Natural killer cell treated with Interleukin-12 subunit alpha and Interleukin-12 subunit beta and Interleukin-15 and Interleukin-18, amount 100 ng/mL, for 72 hours (primary cell): Measurements from ENCODE around the gene FOXP2. TPM values are rescaled to one million over a fixed set of nuclear protein-coding genes. Genes with fewer than 3 reads are reported as not detected.
"Not testable (repeated sequence)": the region's sequence is repeated elsewhere in the genome, so short reads cannot be mapped to it uniquely, and the experiment has no call there.

Experiments used
- ATAC-seq, 2 donors: fragments of 150-1000 bp; cut with Tn5 transposase in 1 of 2; sonication (Bioruptor Pico), chemical (Tn5 transposase) in 1 of 2; 2 replicates each; pipeline ENCODE4 v1.10.0; 2021
- DNase-seq: peaks from one replicate; pipeline ENCODE4 v3.0.0; 2022; ENCODE audit warnings: low spot score
- H3K27ac Mint-ChIP-seq, 2 donors: 1 replicate in 1 of 2; 2 replicates in 1 of 2; pipeline ENCODE4 v1.8.0; 2022; ENCODE audit warnings: mixed read lengths in 2 of 2, mild to moderate bottlenecking in 1 of 2, moderate library complexity in 1 of 2
- H3K27me3 Mint-ChIP-seq, 2 donors: 1 replicate in 1 of 2; 2 replicates in 1 of 2; pipeline ENCODE4 v1.8.0; 2022; ENCODE audit warnings: mixed read lengths in 2 of 2
- H3K36me3 Mint-ChIP-seq: one replicate; pipeline ENCODE4 v1.8.0; 2022; ENCODE audit warnings: mixed read lengths
- H3K4me1 Mint-ChIP-seq, 2 donors: 1 replicate in 1 of 2; 2 replicates in 1 of 2; pipeline ENCODE4 v1.8.0; 2022; ENCODE audit warnings: low read depth in 2 of 2, mixed read lengths in 2 of 2, mild to moderate bottlenecking in 1 of 2
- H3K4me3 Mint-ChIP-seq: one replicate; pipeline ENCODE4 v1.8.0; 2022; ENCODE audit warnings: mixed read lengths
- H3K9me3 Mint-ChIP-seq: 2 replicates; pipeline ENCODE4 v1.8.0; 2022; ENCODE audit warnings: mixed read lengths
- total RNA-seq, 2 donors: library from RNA; stranded (reverse); gene quantifications; one replicate each; pipeline ENCODE4 v1.2.3, GENCODE V29; 2022

FOXP2 gene
- total RNA-seq, 2 donors from 2014 or later: not detected

- Mint-ChIP-seq H3K4me3 (no peak overlapping the region), H3K27ac (no peak overlapping the region), H3K9me3 (peaks cover 4% of the 10 kb centered on the region), H3K36me3 (no peaks in the 10 kb centered on the region), H3K4me1 (no peaks in the 10 kb centered on the region), H3K27me3 (no peaks in the 10 kb centered on the region)
- DNase-seq (no peak), ATAC-seq (no peak)
Measured at GRCh38 chr7:114439581-114439980, 25.0 kb downstream of the FOXP2 start.

- not testable (repeated sequence) for H3K9me3 Mint-ChIP-seq, H3K4me3 Mint-ChIP-seq, H3K27me3 Mint-ChIP-seq, H3K27ac Mint-ChIP-seq, H3K4me1 Mint-ChIP-seq, DNase-seq, H3K36me3 Mint-ChIP-seq, ATAC-seq
Measured at GRCh38 chr7:114440927-114441326, 26.3 kb downstream of the FOXP2 start.

DNA sequence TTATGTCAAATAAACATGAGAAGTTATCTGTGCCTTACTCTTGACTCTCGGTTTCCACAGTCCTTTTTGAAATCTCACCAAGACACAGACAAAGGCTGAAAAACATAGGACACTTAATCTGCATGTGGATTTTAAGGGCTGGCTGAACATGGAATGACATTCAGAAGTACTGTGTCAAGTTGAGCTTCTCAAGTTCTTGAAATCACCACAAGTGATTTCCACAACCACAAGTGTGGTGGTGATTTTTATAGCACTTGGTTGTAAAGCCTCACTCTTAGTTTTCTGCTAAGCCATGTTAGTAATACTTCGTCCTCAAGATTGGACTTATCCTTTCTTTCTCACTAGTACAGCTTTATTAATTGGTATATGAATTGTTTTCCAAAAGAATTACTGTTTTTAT lies 29.6 kb downstream of the FOXP2 start:
- Mint-ChIP-seq H3K4me1 (no peaks in the 10 kb centered on the region), H3K36me3 (no peaks in the 10 kb centered on the region), H3K27ac (no peak overlapping the region), H3K4me3 (no peak overlapping the region), H3K27me3 (no peaks in the 10 kb centered on the region), H3K9me3 (peaks cover 7% of the 10 kb centered on the region)
- DNase-seq: no peak
- ATAC-seq: no peak

GRCh38 chr7:114450431-114450830 lies 35.8 kb downstream of the FOXP2 start:
- ATAC-seq (no peak), DNase-seq (no peak)
- Mint-ChIP-seq H3K4me1 (no peaks in the 10 kb centered on the region), H3K4me3 (no peak overlapping the region), H3K27ac (no peak overlapping the region), H3K36me3 (no peaks in the 10 kb centered on the region), H3K9me3 (peaks cover 7% of the 10 kb centered on the region), H3K27me3 (no peaks in the 10 kb centered on the region)

GRCh38 chr7:114459574-114459973 lies 45.0 kb downstream of the FOXP2 start:
- no peak overlapping the region for H3K4me3 Mint-ChIP-seq
- H3K4me1 Mint-ChIP-seq: no peaks in the 10 kb centered on the region
- no peak for ATAC-seq
- H3K36me3 Mint-ChIP-seq: no peaks in the 10 kb centered on the region
- no peak for DNase-seq
- no peaks in the 10 kb centered on the region for H3K27me3 Mint-ChIP-seq
- peaks cover 16% of the 10 kb centered on the region for H3K9me3 Mint-ChIP-seq
- no peak overlapping the region for H3K27ac Mint-ChIP-seq

DNA sequence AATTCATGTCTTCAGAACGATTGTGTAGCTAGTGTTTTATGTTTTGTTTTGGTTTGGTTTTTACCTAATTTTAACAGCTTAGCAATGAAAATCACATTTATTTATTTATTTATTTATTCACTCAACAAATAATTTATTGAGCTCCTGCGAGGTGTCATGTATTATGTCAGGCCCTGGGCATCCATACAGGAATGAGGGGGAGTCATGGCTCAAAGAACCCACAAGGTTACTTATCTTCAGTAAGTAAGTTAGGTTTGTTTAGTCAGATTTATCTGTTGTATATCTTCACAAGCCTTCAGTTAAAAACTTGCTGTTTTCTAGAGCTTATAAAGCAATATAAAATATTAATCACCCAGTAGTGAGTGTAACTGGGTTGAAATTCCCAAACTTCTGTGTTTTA lies 45.4 kb downstream of the FOXP2 start:
- H3K27me3 Mint-ChIP-seq: no peaks in the 10 kb centered on the region
- H3K4me1 Mint-ChIP-seq: no peaks in the 10 kb centered on the region
- H3K9me3 Mint-ChIP-seq: peaks cover 16% of the 10 kb centered on the region
- ATAC-seq: no peak
- no peaks in the 10 kb centered on the region for H3K36me3 Mint-ChIP-seq
- no peak overlapping the region for H3K4me3 Mint-ChIP-seq
- H3K27ac Mint-ChIP-seq: no peak overlapping the region
- no peak for DNase-seq

- Mint-ChIP-seq H3K27me3 (no peaks in the 10 kb centered on the region), H3K36me3 (no peaks in the 10 kb centered on the region), H3K4me1 (no peaks in the 10 kb centered on the region), H3K4me3 (no peak overlapping the region), H3K27ac (no peak overlapping the region), H3K9me3 (peaks cover 11% of the 10 kb centered on the region)
- ATAC-seq (no peak), DNase-seq (no peak)
Measured at GRCh38 chr7:114466917-114467316, 52.3 kb downstream of the FOXP2 start.

GRCh38 chr7:114468844-114469243 lies 54.2 kb downstream of the FOXP2 start:
- ATAC-seq: no peak
- H3K4me3 Mint-ChIP-seq: no peak overlapping the region
- DNase-seq: no peak
- no peaks in the 10 kb centered on the region for H3K36me3 Mint-ChIP-seq
- no peaks in the 10 kb centered on the region for H3K27me3 Mint-ChIP-seq
- H3K4me1 Mint-ChIP-seq: no peaks in the 10 kb centered on the region
- H3K9me3 Mint-ChIP-seq: peaks cover 11% of the 10 kb centered on the region
- no peak overlapping the region for H3K27ac Mint-ChIP-seq

- peaks cover 11% of the 10 kb centered on the region for H3K9me3 Mint-ChIP-seq
- H3K4me3 Mint-ChIP-seq: no peak overlapping the region
- DNase-seq: no peak
- no peaks in the 10 kb centered on the region for H3K27me3 Mint-ChIP-seq
- H3K4me1 Mint-ChIP-seq: no peaks in the 10 kb centered on the region
- ATAC-seq: no peak
- H3K27ac Mint-ChIP-seq: no peak overlapping the region
- H3K36me3 Mint-ChIP-seq: no peaks in the 10 kb centered on the region
Measured at GRCh38 chr7:114472896-114473512, 58.4 kb downstream of the FOXP2 start.

GRCh38 chr7:114478384-114478783 lies 63.8 kb downstream of the FOXP2 start:
- Mint-ChIP-seq H3K9me3 (peaks cover 11% of the 10 kb centered on the region), H3K27me3 (no peaks in the 10 kb centered on the region), H3K36me3 (no peaks in the 10 kb centered on the region), H3K27ac (no peak overlapping the region), H3K4me3 (no peak overlapping the region), H3K4me1 (no peaks in the 10 kb centered on the region)
- ATAC-seq (no peak), DNase-seq (no peak)

- ATAC-seq (no peak), DNase-seq (no peak)
- Mint-ChIP-seq H3K36me3 (no peaks in the 10 kb centered on the region), H3K4me3 (no peak overlapping the region), H3K27me3 (no peaks in the 10 kb centered on the region), H3K9me3 (peaks cover 4% of the 10 kb centered on the region), H3K27ac (no peak overlapping the region), H3K4me1 (no peaks in the 10 kb centered on the region)
Measured at GRCh38 chr7:114481999-114482398, 67.4 kb downstream of the FOXP2 start.

GRCh38 chr7:114484226-114484625 lies 69.6 kb downstream of the FOXP2 start:
- H3K9me3 Mint-ChIP-seq: peaks cover 12% of the 10 kb centered on the region
- no peak overlapping the region for H3K27ac Mint-ChIP-seq
- H3K4me1 Mint-ChIP-seq: no peaks in the 10 kb centered on the region
- no peak for DNase-seq
- no peaks in the 10 kb centered on the region for H3K27me3 Mint-ChIP-seq
- no peak overlapping the region for H3K4me3 Mint-ChIP-seq
- peaks cover 4% of the 10 kb centered on the region for H3K36me3 Mint-ChIP-seq
- ATAC-seq: no peak

DNA sequence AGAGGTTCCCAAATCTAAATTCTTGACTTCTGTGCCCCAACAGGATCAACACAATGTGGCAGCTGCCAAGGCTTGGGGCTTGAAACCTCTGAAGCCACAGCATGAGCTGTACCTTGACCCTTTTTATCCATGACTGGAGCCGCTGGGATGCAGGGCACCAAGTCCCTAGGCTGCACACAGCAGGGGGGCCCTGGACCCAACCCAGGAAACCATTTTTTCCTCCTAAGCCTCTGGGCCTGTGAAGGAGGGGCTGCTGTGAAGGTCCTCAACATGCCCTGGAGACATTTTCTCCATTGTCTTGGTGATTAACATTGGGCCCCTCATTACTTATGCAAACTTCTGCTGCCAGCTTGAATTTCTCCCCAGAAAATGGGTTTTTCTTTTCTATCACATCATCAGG lies 72.6 kb downstream of the FOXP2 start:
- no peak for ATAC-seq
- no peaks in the 10 kb centered on the region for H3K4me1 Mint-ChIP-seq
- H3K9me3 Mint-ChIP-seq: peaks cover 18% of the 10 kb centered on the region
- no peak for DNase-seq
- H3K27ac Mint-ChIP-seq: no peak overlapping the region
- H3K36me3 Mint-ChIP-seq: peaks cover 7% of the 10 kb centered on the region
- no peaks in the 10 kb centered on the region for H3K27me3 Mint-ChIP-seq
- no peak overlapping the region for H3K4me3 Mint-ChIP-seq

- DNase-seq (no peak), ATAC-seq (no peak)
- Mint-ChIP-seq H3K27me3 (no peaks in the 10 kb centered on the region), H3K4me3 (no peak overlapping the region), H3K36me3 (peaks cover 12% of the 10 kb centered on the region), H3K4me1 (no peaks in the 10 kb centered on the region), H3K27ac (no peak overlapping the region), H3K9me3 (peaks cover 23% of the 10 kb centered on the region)
Measured at GRCh38 chr7:114488696-114489095, 74.1 kb downstream of the FOXP2 start.

- not testable (repeated sequence) for H3K27me3 Mint-ChIP-seq, H3K36me3 Mint-ChIP-seq, ATAC-seq, DNase-seq, H3K27ac Mint-ChIP-seq, H3K4me1 Mint-ChIP-seq, H3K4me3 Mint-ChIP-seq
- H3K9me3 Mint-ChIP-seq: peaks cover 10% of the 10 kb centered on the region
Measured at GRCh38 chr7:114497491-114497890, 82.9 kb downstream of the FOXP2 start.
